ENCODE results near the gene UBQLN4.

DNA sequence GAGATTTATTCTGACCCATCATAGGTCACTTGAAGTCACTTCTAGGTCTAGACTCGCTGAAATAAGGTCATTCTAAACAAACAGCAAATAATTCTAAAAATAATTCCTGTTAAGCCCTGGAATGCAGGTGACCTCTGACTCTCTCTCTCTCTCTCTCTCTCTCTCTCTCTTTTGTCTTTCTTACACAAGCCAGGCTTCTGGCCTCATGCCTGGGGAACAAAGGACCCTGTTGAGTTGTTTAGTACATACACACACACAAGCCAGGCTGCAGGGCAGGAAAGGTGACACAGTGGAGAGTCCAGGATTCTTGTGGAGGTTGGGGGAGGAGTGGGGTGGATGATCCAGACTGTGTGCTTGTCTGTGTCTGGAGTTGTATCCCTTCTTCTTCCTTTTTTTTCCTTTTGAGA is 32.7 kb upstream of the UBQLN4 start:
- TF ChIP-seq, protein P1, sequence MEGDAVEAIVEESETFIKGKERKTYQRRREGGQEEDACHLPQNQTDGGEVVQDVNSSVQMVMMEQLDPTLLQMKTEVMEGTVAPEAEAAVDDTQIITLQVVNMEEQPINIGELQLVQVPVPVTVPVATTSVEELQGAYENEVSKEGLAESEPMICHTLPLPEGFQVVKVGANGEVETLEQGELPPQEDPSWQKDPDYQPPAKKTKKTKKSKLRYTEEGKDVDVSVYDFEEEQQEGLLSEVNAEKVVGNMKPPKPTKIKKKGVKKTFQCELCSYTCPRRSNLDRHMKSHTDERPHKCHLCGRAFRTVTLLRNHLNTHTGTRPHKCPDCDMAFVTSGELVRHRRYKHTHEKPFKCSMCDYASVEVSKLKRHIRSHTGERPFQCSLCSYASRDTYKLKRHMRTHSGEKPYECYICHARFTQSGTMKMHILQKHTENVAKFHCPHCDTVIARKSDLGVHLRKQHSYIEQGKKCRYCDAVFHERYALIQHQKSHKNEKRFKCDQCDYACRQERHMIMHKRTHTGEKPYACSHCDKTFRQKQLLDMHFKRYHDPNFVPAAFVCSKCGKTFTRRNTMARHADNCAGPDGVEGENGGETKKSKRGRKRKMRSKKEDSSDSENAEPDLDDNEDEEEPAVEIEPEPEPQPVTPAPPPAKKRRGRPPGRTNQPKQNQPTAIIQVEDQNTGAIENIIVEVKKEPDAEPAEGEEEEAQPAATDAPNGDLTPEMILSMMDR (IDR thresholded peaks at IDR 0.05) = no peak
- no peak for TF ChIP-seq POLR2A (IDR thresholded peaks at IDR 0.05)
